HepG2 (cell line): ENCODE results near the gene MTUS2. TPM values are rescaled to one million over a fixed set of nuclear protein-coding genes. Genes with fewer than 3 reads are reported as not detected.

Source experiments
- ATAC-seq: fragments of 200-7000 bp; cut with Tn5 transposase; 3 replicates; pipeline ENCODE4 v1.9.1; 2020; ENCODE audit warnings: mild to moderate bottlenecking, moderate library complexity
- BruUV-seq: library from RNA; stranded (reverse); fragments of 400-500 nt; replicated peaks from 2 replicates; lab custom pipeline; 2021; lab: Mats Ljungman, UMichigan
- CTCF ChIA-PET: fragments of 300-600 bp; formaldehyde crosslinking; extraction: SDS; loops from one replicate; lab custom pipeline; 2021; ENCODE audit warnings: low total read pairs, inconsistent platforms, low intra/inter-chr PET ratio; lab: Yijun Ruan, JAX
- POLR2A ChIA-PET: fragments of 350-600 bp; sonication (Branson Sonifier 250); formaldehyde crosslinking; loops from one replicate; lab custom pipeline; 2020; ENCODE audit warnings: antibody characterized with exemption, inconsistent platforms; lab: Yijun Ruan, JAX
- DNase-seq: peaks from one replicate; pipeline ENCODE4 v3.0.0-alpha.2; 2015; ENCODE audit warnings: low spot score
- FAIRE-seq: peaks from 3 replicates; lab custom pipeline; 2011; peaks lifted over from hg19 to GRCh38; lab: Jason Lieb, UNC
- H2AFZ ChIP-seq: one replicate; pipeline ENCODE4 v1.6.1; 2011; ENCODE audit warnings: low read length, inconsistent platforms
- H3K27ac ChIP-seq: fragments of 300-600 bp; 3 replicates; pipeline ENCODE4 v1.8.0; 2011; ENCODE audit warnings: mixed run types, mild to moderate bottlenecking, mixed read lengths, low read length, inconsistent platforms; ENCODE audit not compliant: insufficient read depth; ENCODE audit errors: extremely low read length
- H3K27me3 ChIP-seq, 2 experiments: fragments of 200-600 bp in 1 of 2; 2 replicates in 1 of 2; 3 replicates in 1 of 2; pipeline versions ENCODE4 v1.6.0 to v1.8.0; 2011; ENCODE audit warnings: low read length in 2 of 2, mild to moderate bottlenecking in 2 of 2, moderate library complexity in 2 of 2, inconsistent platforms in 1 of 2; ENCODE audit not compliant: insufficient read depth in 2 of 2, control insufficient read depth in 1 of 2
- H3K36me3 ChIP-seq, 2 experiments: fragments of 200-600 bp in 1 of 2; replicated peaks in 1 of 2; 2 replicates in 1 of 2; 3 replicates in 1 of 2; pipeline versions ENCODE4 v1.5.1 to v1.8.0; 2011; ENCODE audit warnings: low read length in 2 of 2, inconsistent platforms in 1 of 2; ENCODE audit not compliant: insufficient read depth in 2 of 2, control insufficient read depth in 1 of 2
- H3K4me1 ChIP-seq: 2 replicates; pipeline ENCODE4 v1.5.1; 2012; ENCODE audit warnings: low read length, inconsistent platforms; ENCODE audit not compliant: insufficient read depth
- H3K4me2 ChIP-seq: 2 replicates; pipeline ENCODE4 v1.6.0; 2011; ENCODE audit warnings: low read depth, low read length, inconsistent platforms
- H3K4me3 ChIP-seq, 3 experiments: fragments of 200-600 bp in 1 of 3; sonication (generic), shearing (Covaris generic) in 1 of 3; replicated peaks in 1 of 3; 2 replicates each; pipeline ENCODE4 v1.5.1; 2011 to 2016; ENCODE audit warnings: low read length in 3 of 3, inconsistent platforms in 2 of 3, low read depth in 2 of 3, mild to moderate bottlenecking in 2 of 3, control low read depth in 1 of 3, mixed read lengths in 1 of 3; ENCODE audit not compliant: insufficient read depth in 1 of 3
- H3K79me2 ChIP-seq: one replicate; pipeline ENCODE4 v1.6.1; 2011; ENCODE audit warnings: low read length, inconsistent platforms; ENCODE audit not compliant: insufficient read depth
- H3K9ac ChIP-seq: 2 replicates; pipeline ENCODE4 v1.6.0; 2011; ENCODE audit warnings: mild to moderate bottlenecking, low read depth, low read length, inconsistent platforms; ENCODE audit not compliant: insufficient read depth
- H3K9me3 ChIP-seq: 2 replicates; pipeline ENCODE4 v1.5.1; 2012; ENCODE audit warnings: mild to moderate bottlenecking, low read length
- H4K20me1 ChIP-seq: 2 replicates; pipeline ENCODE4 v1.6.0; 2011; ENCODE audit warnings: inconsistent platforms, mild to moderate bottlenecking, low read length, moderate library complexity; ENCODE audit not compliant: insufficient read depth
- DNMT1 ChIP-seq: sonication (generic); formaldehyde crosslinking; IDR thresholded peaks from 2 replicates; pipeline ENCODE4 v1.5.1; 2020; ENCODE audit warnings: mild to moderate bottlenecking, missing genetic modification reagents
- GATA4 ChIP-seq: sonication (generic); IDR thresholded peaks from 2 replicates; pipeline ENCODE4 v1.6.1; 2016; ENCODE audit warnings: antibody characterized with exemption, low read depth, borderline replicate concordance
- GATAD2A ChIP-seq: IDR thresholded peaks from 2 replicates; pipeline ENCODE4 v1.6.1; 2016
- GLMP ChIP-seq: sonication (generic); formaldehyde crosslinking; IDR thresholded peaks from 2 replicates; pipeline ENCODE4 v1.9.0; 2021; ENCODE audit warnings: missing genetic modification reagents, mild to moderate bottlenecking, borderline replicate concordance
- HMG20B ChIP-seq: conservative IDR thresholded peaks from 2 replicates; pipeline ENCODE4 v1.6.1; 2016; ENCODE audit warnings: missing genetic modification reagents, missing compliant biosample characterization
- IRF1 ChIP-seq: sonication (generic); formaldehyde crosslinking; IDR thresholded peaks from 2 replicates; pipeline ENCODE4 v1.4.0; 2020; ENCODE audit warnings: low read depth, mild to moderate bottlenecking, missing genetic modification reagents
- JUND ChIP-seq: sonication (generic); formaldehyde crosslinking; IDR thresholded peaks from 2 replicates; pipeline ENCODE4 v1.8.0; 2022; ENCODE audit warnings: mild to moderate bottlenecking, missing genetic modification reagents
- KDM1A ChIP-seq: IDR thresholded peaks from 2 replicates; pipeline ENCODE4 v1.6.1; 2016; ENCODE audit warnings: missing compliant biosample characterization
- MTF2 ChIP-seq: sonication (generic); formaldehyde crosslinking; IDR thresholded peaks from 2 replicates; pipeline ENCODE4 v1.5.0; 2020; ENCODE audit warnings: missing genetic modification reagents, borderline replicate concordance
- POLR2AphosphoS2 ChIP-seq: IDR thresholded peaks from 2 replicates; pipeline ENCODE4 v1.6.1; 2011; ENCODE audit warnings: low read depth, low read length, improper control_type of control experiment
- SNAPC4 ChIP-seq: sonication (generic); formaldehyde crosslinking; IDR thresholded peaks from 2 replicates; pipeline ENCODE4 v1.4.0; 2020; ENCODE audit warnings: mild to moderate bottlenecking, missing genetic modification reagents
- TCF7L2 ChIP-seq: IDR thresholded peaks from 2 replicates; pipeline ENCODE4 v1.6.1; 2011; ENCODE audit warnings: mild to moderate bottlenecking, low read depth, low read length, moderate library complexity
- ZC3H13 ChIP-seq: sonication (generic); formaldehyde crosslinking; IDR thresholded peaks from 2 replicates; pipeline ENCODE4 v1.8.1; 2023; ENCODE audit warnings: mild to moderate bottlenecking, missing genetic modification reagents, moderate library complexity
- ZFP1 ChIP-seq: IDR thresholded peaks from 2 replicates; pipeline ENCODE4 v1.6.1; 2016
- ZFY ChIP-seq: sonication (generic); formaldehyde crosslinking; IDR thresholded peaks from 2 replicates; pipeline ENCODE4 v1.4.0; 2020; ENCODE audit warnings: missing genetic modification reagents
- ZNF569 ChIP-seq: sonication (generic); formaldehyde crosslinking; IDR thresholded peaks from 2 replicates; pipeline ENCODE4 v1.5.0; 2020; ENCODE audit warnings: mild to moderate bottlenecking, missing genetic modification reagents, moderate library complexity, borderline replicate concordance
- ZNF615 ChIP-seq: sonication (generic); formaldehyde crosslinking; IDR thresholded peaks from 2 replicates; pipeline ENCODE4 v1.5.0; 2020; ENCODE audit warnings: mild to moderate bottlenecking, missing genetic modification reagents, borderline replicate concordance
- ZNF790 ChIP-seq: sonication (generic); formaldehyde crosslinking; IDR thresholded peaks from 2 replicates; pipeline ENCODE4 v1.8.0; 2022; ENCODE audit warnings: missing genetic modification reagents, mild to moderate bottlenecking, borderline replicate concordance
- ZNF83 ChIP-seq: sonication (generic); formaldehyde crosslinking; IDR thresholded peaks from 2 replicates; pipeline ENCODE4 v1.4.0; 2020; ENCODE audit warnings: missing genetic modification reagents, mild to moderate bottlenecking, borderline replicate concordance
- WGBS: methylation state at CpG from one replicate; pipeline ENCODE4 v1.1.6; 2017; ENCODE audit warnings: low lambda C conversion rate; 5-methylcytosine and 5-hydroxymethylcytosine counted together
- in situ Hi-C: cut with HindIII; loops from 2 replicates; pipeline ENCODE4 v1.10.0; 2017; ENCODE audit warnings: low pct_unique_long_range_greater_than_20kb; ENCODE audit not compliant: extremely low pct_ligation_motif_present
- intact Hi-C: fragments of 100-400 bp; cut with micrococcal nuclease; formaldehyde crosslinking; loops from one replicate; pipeline ENCODE4 v1.10.0; 2022; ENCODE audit not compliant: unreplicated experiment
- polyA plus RNA-seq, 8 experiments: library from polyadenylated mRNA; depleted of rRNA in 3 of 8; stranded (reverse) in 7 of 8; unstranded in 1 of 8; fragments of >200 nt; fragmentation: Illumina TruSeq in 4 of 8; extraction: Trizol in 4 of 8; gene quantifications; 2 replicates each; pipeline versions ENCODE4 v1.2.1 to v1.2.3, GENCODE V29; 2011 to 2016; ENCODE audit warnings: low read depth in 4 of 8, missing spikeins in 1 of 8, mixed read lengths in 1 of 8; ENCODE audit not compliant: insufficient read depth in 1 of 8
- total RNA-seq, 5 experiments: library from RNA; depleted of rRNA; stranded (reverse); fragments of >200 nt; fragmentation: Illumina TruSeq; extraction: Trizol; gene quantifications; 2 replicates each; pipeline ENCODE4 v1.2.3, GENCODE V29; 2016; ENCODE audit warnings: low read depth in 1 of 5

The MTUS2 gene
- total and polyA plus RNA-seq, 2 of the 13 experiments (the other 11 are each of a cell fraction or from before 2014, with no cell fraction given): not detected

GRCh38 chr13:28865149-28865744 lies 45.1 kb downstream of the MTUS2 start (continued):
- TF ChIP-seq GLMP (CRISPR knock-in tag): no peak
- TF ChIP-seq GATAD2A: no peak
- no peak for TF ChIP-seq GATA4
- TF ChIP-seq KDM1A (CRISPR knock-in tag): no peak
- TF ChIP-seq ZNF569 (CRISPR knock-in tag): no peak

- intact Hi-C loops: no loop called here
- Histone ChIP-seq H3K4me3 (no peak overlapping the region), H3K27ac (no peak overlapping the region), H3K4me1 (no peaks in the 10 kb centered on the region), H3K9me3 (peaks cover 8% of the 10 kb centered on the region), H3K9ac (no peak overlapping the region), H2AFZ (no peak overlapping the region), H3K4me2 (no peak overlapping the region), H3K27me3 (no peaks in the 10 kb centered on the region; a peak in 1 of 5 replicates), H4K20me1 (no peaks in the 10 kb centered on the region), H3K79me2 (no peaks in the 10 kb centered on the region), H3K36me3 (no peaks in the 10 kb centered on the region)
- in situ Hi-C loops: no loop called here
- DNase-seq (no peak), FAIRE-seq (no peak), ATAC-seq (no peak)
- POLR2A ChIA-PET: no interaction called here
- no TSS peak for BruUV-seq
- CTCF ChIA-PET: no interaction called here
- 5% methylated on average over 7 of the region's 7 CpGs for WGBS
- no peak for TF ChIP-seq ZFP1 (CRISPR knock-in tag)
- TF ChIP-seq ZC3H13 (CRISPR knock-in tag): no peak
- TF ChIP-seq MTF2: no peak
- TF ChIP-seq POLR2AphosphoS2: no peak
- TF ChIP-seq TCF7L2: no peak
- no peak for TF ChIP-seq DNMT1 (CRISPR knock-in tag)
- TF ChIP-seq HMG20B (CRISPR knock-in tag): no peak
- no peak for TF ChIP-seq ZNF790
- no peak for TF ChIP-seq ZNF615 (CRISPR knock-in tag)
- TF ChIP-seq ZFY (CRISPR knock-in tag): no peak
- TF ChIP-seq SNAPC4 (CRISPR knock-in tag): no peak
- TF ChIP-seq JUND: no peak
- TF ChIP-seq IRF1 (CRISPR knock-in tag): no peak
- TF ChIP-seq ZNF83 (CRISPR knock-in tag): no peak
These were observed 45.8 kb downstream of the MTUS2 start for GRCh38 chr13:28865951-28866350.
